GM06990 (cell line): ENCODE measurements around the gene EIPR1.

Experiments
- DNase-seq: peaks from one replicate; pipeline ENCODE4 v3.0.0-alpha.2; 2011; ENCODE audit not compliant: insufficient read length; ENCODE audit errors: extremely low read depth
- H3K27me3 ChIP-seq: replicated peaks from 2 replicates; pipeline ENCODE4 v1.6.0; 2011; ENCODE audit warnings: low read length; ENCODE audit not compliant: control insufficient read depth, insufficient read depth
- H3K36me3 ChIP-seq: 2 replicates; pipeline ENCODE4 v1.5.1; 2011; ENCODE audit warnings: low read length; ENCODE audit not compliant: control insufficient read depth, insufficient read depth
- H3K4me3 ChIP-seq: replicated peaks from 2 replicates; pipeline ENCODE4 v1.5.1; 2011; ENCODE audit warnings: low read depth, mild to moderate bottlenecking, control low read depth, low read length
- TF ChIP-seq, protein P1 (sequence below): IDR thresholded peaks from 2 replicates; pipeline ENCODE4 v1.5.1; 2011; ENCODE audit warnings: low read length, control low read depth, mild to moderate bottlenecking, inconsistent platforms; ENCODE audit not compliant: insufficient read depth, poor library complexity, severe bottlenecking

Gene EIPR1

DNA sequence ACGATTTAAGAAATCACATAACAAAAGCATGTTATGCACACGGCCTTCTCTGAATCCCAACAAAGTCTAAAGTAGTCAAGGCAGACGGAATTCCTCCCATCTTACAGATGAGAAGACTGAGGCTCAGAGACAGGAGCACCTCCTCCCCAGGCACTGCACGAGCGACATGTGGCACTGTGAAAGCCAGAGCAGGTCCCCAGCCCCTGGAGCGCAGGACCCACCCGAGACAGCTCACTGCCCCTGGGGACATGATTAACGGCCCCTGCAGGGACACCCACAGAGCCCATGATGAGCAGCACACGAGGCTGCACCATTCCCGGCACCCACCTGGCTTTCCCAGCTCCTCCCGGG, 53.6 kb downstream of the EIPR1 start:
- DNase-seq: no peak
- no peaks in the 10 kb centered on the region for H3K27me3 ChIP-seq
- no peak overlapping the region for H3K4me3 ChIP-seq
- TF ChIP-seq, protein P1, sequence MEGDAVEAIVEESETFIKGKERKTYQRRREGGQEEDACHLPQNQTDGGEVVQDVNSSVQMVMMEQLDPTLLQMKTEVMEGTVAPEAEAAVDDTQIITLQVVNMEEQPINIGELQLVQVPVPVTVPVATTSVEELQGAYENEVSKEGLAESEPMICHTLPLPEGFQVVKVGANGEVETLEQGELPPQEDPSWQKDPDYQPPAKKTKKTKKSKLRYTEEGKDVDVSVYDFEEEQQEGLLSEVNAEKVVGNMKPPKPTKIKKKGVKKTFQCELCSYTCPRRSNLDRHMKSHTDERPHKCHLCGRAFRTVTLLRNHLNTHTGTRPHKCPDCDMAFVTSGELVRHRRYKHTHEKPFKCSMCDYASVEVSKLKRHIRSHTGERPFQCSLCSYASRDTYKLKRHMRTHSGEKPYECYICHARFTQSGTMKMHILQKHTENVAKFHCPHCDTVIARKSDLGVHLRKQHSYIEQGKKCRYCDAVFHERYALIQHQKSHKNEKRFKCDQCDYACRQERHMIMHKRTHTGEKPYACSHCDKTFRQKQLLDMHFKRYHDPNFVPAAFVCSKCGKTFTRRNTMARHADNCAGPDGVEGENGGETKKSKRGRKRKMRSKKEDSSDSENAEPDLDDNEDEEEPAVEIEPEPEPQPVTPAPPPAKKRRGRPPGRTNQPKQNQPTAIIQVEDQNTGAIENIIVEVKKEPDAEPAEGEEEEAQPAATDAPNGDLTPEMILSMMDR: no peak
- H3K36me3 ChIP-seq: peaks cover 10% of the 10 kb centered on the region

DNA sequence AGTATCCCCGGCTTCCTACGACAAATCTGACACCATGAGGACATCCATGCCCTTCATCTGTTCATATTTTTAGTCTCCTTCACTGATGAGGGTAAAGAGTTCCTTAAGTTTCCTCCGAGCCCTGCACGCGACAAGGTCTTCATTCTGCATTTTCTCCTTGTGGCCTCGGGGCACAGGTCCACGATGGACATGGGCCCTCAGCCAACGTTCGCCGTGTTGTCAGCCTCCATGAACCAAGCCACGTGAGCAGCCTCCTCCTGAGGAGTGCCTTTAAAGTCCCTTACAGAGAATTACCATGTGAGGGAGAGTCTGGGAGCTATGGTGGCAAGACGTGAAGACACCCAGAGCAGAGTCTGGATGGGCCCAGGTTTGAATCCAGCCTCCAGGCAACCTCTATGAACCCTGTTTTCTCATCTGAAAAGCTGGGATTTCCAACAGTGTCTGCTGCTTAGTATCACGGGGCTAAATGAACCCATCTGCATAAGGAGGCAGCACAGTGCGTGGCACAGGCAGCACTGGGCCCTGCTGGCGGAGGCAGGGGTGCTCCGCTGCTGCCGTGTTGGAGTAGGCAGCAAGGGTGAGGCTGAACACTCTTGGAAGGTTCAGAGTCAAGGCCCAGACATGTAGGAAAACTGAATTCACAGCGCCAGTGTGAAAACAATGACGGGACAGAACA, 54.1 kb downstream of the EIPR1 start:
- TF ChIP-seq, protein P1: no peak
- H3K36me3 ChIP-seq: peaks cover 10% of the 10 kb centered on the region
- H3K27me3 ChIP-seq: no peaks in the 10 kb centered on the region
- H3K4me3 ChIP-seq: no peak overlapping the region
- no peak for DNase-seq

DNA sequence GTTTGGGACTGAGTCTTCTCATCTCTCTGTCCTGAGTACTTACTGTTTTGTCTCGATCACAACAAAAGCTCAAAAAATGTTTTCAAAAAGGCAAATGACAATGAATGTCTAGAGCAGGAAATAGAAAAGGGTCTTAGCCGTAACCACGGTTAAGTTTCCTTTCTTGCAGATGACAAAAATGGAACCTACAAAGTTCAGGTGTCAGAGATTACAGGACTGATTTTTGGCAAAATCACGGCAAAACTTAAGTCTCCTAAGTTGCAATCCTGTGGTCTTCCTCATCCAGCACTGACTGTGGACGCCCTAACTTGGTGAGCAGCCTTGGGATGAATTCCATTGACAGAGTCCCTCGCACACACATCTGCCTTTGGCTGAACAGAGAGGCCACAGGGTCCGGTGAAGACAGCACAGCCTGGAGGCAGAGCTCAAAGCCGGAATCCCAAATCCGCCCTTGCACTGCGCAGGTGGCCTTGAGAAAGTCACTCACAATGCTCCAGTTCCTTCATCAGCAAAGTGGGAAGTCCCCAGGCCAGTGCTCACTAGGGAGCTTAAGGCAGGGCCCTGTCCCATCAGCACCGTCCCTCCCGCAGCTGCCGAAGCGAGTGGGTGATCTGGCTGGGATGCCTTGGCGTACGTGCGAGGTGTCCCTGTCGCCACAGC, 55.2 kb downstream of the EIPR1 start:
- DNase-seq: no peak
- Histone ChIP-seq H3K4me3 (no peak overlapping the region), H3K27me3 (no peaks in the 10 kb centered on the region), H3K36me3 (peaks cover 11% of the 10 kb centered on the region)
- TF ChIP-seq, protein P1: no peak

DNA sequence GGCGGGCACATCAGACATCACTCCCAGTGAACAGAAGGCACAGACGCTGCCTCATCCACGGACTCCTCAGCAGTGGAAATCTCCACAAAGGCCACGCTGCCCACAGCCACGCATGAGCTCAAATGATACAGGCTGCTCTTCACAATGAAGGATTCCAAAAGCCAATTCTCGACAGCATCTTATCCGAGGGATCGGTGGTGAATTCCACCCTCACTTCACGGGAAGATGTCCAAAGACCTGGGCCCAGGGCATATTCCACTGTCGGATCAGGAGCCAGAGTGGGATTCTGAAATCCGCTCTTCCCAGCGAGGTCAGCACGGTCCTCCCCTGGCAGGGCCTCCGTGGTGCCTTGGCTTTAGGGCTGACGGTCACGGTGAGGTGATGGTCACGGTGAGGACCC, 55.8 kb downstream of the EIPR1 start:
- Histone ChIP-seq H3K27me3 (no peaks in the 10 kb centered on the region), H3K4me3 (no peak overlapping the region), H3K36me3 (peaks cover 12% of the 10 kb centered on the region)
- TF ChIP-seq, protein P1: no peak
- DNase-seq: no peak

DNA sequence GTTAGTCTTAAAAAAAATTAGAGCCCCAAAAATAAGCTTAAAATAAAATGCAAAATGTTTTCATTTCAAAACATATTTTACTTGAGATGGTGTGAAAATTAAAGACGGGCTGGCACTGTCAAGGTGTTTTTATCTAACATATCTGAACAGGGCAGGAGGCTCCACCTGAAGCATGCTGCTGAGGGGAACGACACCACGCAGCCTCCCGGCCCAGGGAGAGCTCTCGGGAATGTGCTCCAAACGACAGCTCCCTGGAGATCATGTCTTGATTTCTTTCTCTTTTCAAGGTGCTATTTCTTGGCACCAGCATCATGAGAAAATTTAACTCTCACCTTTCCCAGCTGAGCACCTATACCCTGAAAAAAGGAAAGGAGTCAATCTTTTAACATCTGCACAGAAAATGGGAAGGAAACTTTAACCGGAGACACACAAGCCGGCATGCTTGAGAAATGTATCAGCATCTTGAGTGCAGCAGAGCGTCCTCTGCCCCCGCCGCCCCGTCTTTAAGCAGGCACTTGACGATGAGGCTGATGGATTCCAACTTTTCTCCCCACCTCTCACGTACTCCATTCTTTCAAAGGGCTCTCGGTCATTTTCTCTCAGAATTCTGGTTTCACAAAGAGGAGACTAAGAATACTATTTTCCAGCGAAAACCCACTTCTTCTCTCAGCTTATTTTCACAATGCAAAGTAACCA, 56.6 kb downstream of the EIPR1 start:
- DNase-seq: no peak
- Histone ChIP-seq H3K36me3 (peaks cover 12% of the 10 kb centered on the region), H3K4me3 (no peak overlapping the region), H3K27me3 (no peaks in the 10 kb centered on the region)
- TF ChIP-seq, protein P1: no peak
